K562 (cell line): ENCODE data around the gene KIAA0825. TPM values are rescaled to one million over a fixed set of nuclear protein-coding genes. Genes with fewer than 3 reads are reported as not detected.
"Not testable (repeated sequence)": the region's sequence is repeated elsewhere in the genome, so short reads cannot be mapped to it uniquely, and the experiment has no call there.

Experiments
- ATAC-seq: fragments of 200-7000 bp; cut with Tn5 transposase; 3 replicates; pipeline ENCODE4 v1.9.1; 2020; ENCODE audit warnings: moderate library complexity
- BruUV-seq: library from RNA; stranded (reverse); fragments of 400-500 nt; replicated peaks from 2 replicates; lab custom pipeline; 2021; lab: Mats Ljungman, UMichigan
- CTCF ChIA-PET: fragments of 300-600 bp; formaldehyde crosslinking; extraction: SDS; loops from one replicate; lab custom pipeline; 2021; ENCODE audit warnings: low intra/inter-chr PET ratio; lab: Yijun Ruan, JAX
- POLR2A ChIA-PET: fragments of 300-600, 350-650 bp; sonication (Branson Sonifier 250); formaldehyde crosslinking; extraction: SDS; loops from one replicate; lab custom pipeline; 2021; ENCODE audit warnings: antibody characterized with exemption, inconsistent platforms; lab: Yijun Ruan, JAX
- DNase-seq, 4 experiments: peaks; one replicate each; pipeline versions ENCODE4 v3.0.0 to v3.0.0-alpha.2; 2011 to 2018; ENCODE audit warnings: low spot score in 3 of 4, mixed read lengths in 3 of 4; ENCODE audit errors: extremely low read depth in 1 of 4
- FAIRE-seq: peaks from 2 replicates; lab custom pipeline; 2011; peaks lifted over from hg19 to GRCh38; lab: Jason Lieb, UNC
- H2AFZ ChIP-seq: 2 replicates; pipeline ENCODE4 v1.6.0; 2011; ENCODE audit warnings: low read depth, low read length, control low read depth, inconsistent platforms
- H3K27ac ChIP-seq: fragments of 200-600 bp; 3 replicates; pipeline ENCODE4 v1.8.0; 2011; ENCODE audit warnings: low read depth, mild to moderate bottlenecking, control low read depth, inconsistent platforms, low read length, moderate library complexity, mixed read lengths; ENCODE audit errors: extremely low read depth
- H3K27me3 ChIP-seq, 2 experiments: fragments of 300-600 bp in 1 of 2; 2 replicates in 1 of 2; 3 replicates in 1 of 2; pipeline versions ENCODE4 v1.6.0 to v1.8.0; 2011; ENCODE audit warnings: inconsistent platforms in 2 of 2, low read length in 2 of 2, mild to moderate bottlenecking in 1 of 2, mixed read lengths in 1 of 2, moderate library complexity in 1 of 2; ENCODE audit not compliant: control insufficient read depth in 2 of 2, insufficient read depth in 2 of 2
- H3K36me3 ChIP-seq: fragments of 300-600 bp; 3 replicates; pipeline ENCODE4 v1.8.0; 2011; ENCODE audit warnings: mild to moderate bottlenecking, low read length, inconsistent platforms; ENCODE audit not compliant: control insufficient read depth, insufficient read depth
- H3K4me1 ChIP-seq, 2 experiments: fragments of 200-600 bp in 1 of 2; replicated peaks in 1 of 2; 2 replicates in 1 of 2; 3 replicates in 1 of 2; pipeline versions ENCODE4 v1.5.1 to v1.8.0; 2011; ENCODE audit warnings: inconsistent platforms in 2 of 2, low read length in 2 of 2, mild to moderate bottlenecking in 1 of 2, mixed read lengths in 1 of 2, moderate library complexity in 1 of 2; ENCODE audit not compliant: control insufficient read depth in 2 of 2, insufficient read depth in 2 of 2
- H3K4me2 ChIP-seq: 2 replicates; pipeline ENCODE4 v1.6.1; 2011; ENCODE audit warnings: low read length, control low read depth, inconsistent platforms, mixed read lengths; ENCODE audit not compliant: insufficient read depth
- H3K4me3 ChIP-seq: fragments of 200-600 bp; sonication (generic), shearing (Covaris generic); 2 replicates; pipeline ENCODE4 v1.5.1; 2016; ENCODE audit warnings: control low read depth, inconsistent platforms
- H3K79me2 ChIP-seq: fragments of 200-600 bp; 3 replicates; pipeline ENCODE4 v1.8.0; 2011; ENCODE audit warnings: low read length, inconsistent platforms; ENCODE audit not compliant: control insufficient read depth, insufficient read depth
- H3K9ac ChIP-seq, 2 experiments: 2 replicates each; pipeline versions ENCODE4 v1.6.0 to v1.6.1; 2011; ENCODE audit warnings: low read depth in 2 of 2, low read length in 2 of 2, control low read depth in 1 of 2, inconsistent platforms in 1 of 2, mild to moderate bottlenecking in 1 of 2, mixed read lengths in 1 of 2; ENCODE audit not compliant: insufficient read depth in 1 of 2
- H3K9me1 ChIP-seq: one replicate; pipeline ENCODE4 v1.6.0; 2011; ENCODE audit warnings: inconsistent platforms, mild to moderate bottlenecking, low read length, moderate library complexity; ENCODE audit not compliant: control insufficient read depth, insufficient read depth
- H3K9me3 ChIP-seq: replicated peaks from 2 replicates; pipeline ENCODE4 v1.5.1; 2011; ENCODE audit warnings: low read depth, low read length, inconsistent platforms; ENCODE audit not compliant: control insufficient read depth, insufficient read depth
- H4K20me1 ChIP-seq: replicated peaks from 2 replicates; pipeline ENCODE4 v1.6.1; 2011; ENCODE audit warnings: low read length, inconsistent platforms, mixed read lengths; ENCODE audit not compliant: control insufficient read depth, insufficient read depth
- ARNT ChIP-seq, 2 experiments: fragments of 450-650 bp; IDR thresholded peaks; 2 replicates each; pipeline ENCODE4 v1.6.1; 2016; ENCODE audit warnings: mild to moderate bottlenecking in 1 of 2
- KLF13 ChIP-seq: fragments of 450-650 bp; IDR thresholded peaks from 2 replicates; pipeline ENCODE4 v1.6.1; 2016; ENCODE audit warnings: missing genetic modification characterization, low read depth, mild to moderate bottlenecking, missing compliant biosample characterization, moderate library complexity, borderline replicate concordance
- MTA1 ChIP-seq: fragments of 450-650 bp; IDR thresholded peaks from 2 replicates; pipeline ENCODE4 v1.6.1; 2017; ENCODE audit warnings: borderline replicate concordance
- POLR2B ChIP-seq: fragments of 450-650 bp; IDR thresholded peaks from 2 replicates; pipeline ENCODE4 v1.6.1; 2018; ENCODE audit warnings: low read depth; ENCODE audit not compliant: partially characterized antibody
- SRF ChIP-seq, 2 experiments: fragments of 250-450, 450-650 bp in 1 of 2; sonication (Bioruptor Pico) in 1 of 2; sonication (generic) in 1 of 2; formaldehyde crosslinking; IDR thresholded peaks; 2 replicates each; pipeline versions ENCODE4 v1.5.0 to v1.5.1; 2020 to 2022; ENCODE audit warnings: mild to moderate bottlenecking in 1 of 2, missing genetic modification reagents in 1 of 2
- SRSF9 ChIP-seq: fragments of 200-400 bp; formaldehyde crosslinking; IDR thresholded peaks from 2 replicates; pipeline ENCODE4 v1.6.1; 2017; ENCODE audit warnings: low read depth, low read length, borderline replicate concordance
- TAF7 ChIP-seq: fragments of 450-650 bp; IDR thresholded peaks from 2 replicates; pipeline ENCODE4 v1.6.1; 2016; ENCODE audit warnings: missing genetic modification characterization, missing compliant biosample characterization
- TEAD2 ChIP-seq: fragments of 450-650 bp; IDR thresholded peaks from 2 replicates; pipeline ENCODE4 v1.6.1; 2016; ENCODE audit warnings: missing genetic modification characterization, control low read depth, missing compliant biosample characterization
- ZFP36 ChIP-seq: fragments of 150-350 bp; IDR thresholded peaks from 2 replicates; pipeline ENCODE4 v1.6.1; 2018; ENCODE audit warnings: low read length, low read depth; ENCODE audit not compliant: partially characterized antibody
- ZNF12 ChIP-seq: sonication (generic); formaldehyde crosslinking; IDR thresholded peaks from 2 replicates; pipeline ENCODE4 v1.4.0; 2020; ENCODE audit warnings: mild to moderate bottlenecking, missing genetic modification reagents
- WGBS: fragments of 100-300 bp; shearing (Covaris generic); methylation state at CpG from one replicate; pipeline ENCODE4 v1.1.6; 2016; ENCODE audit warnings: low coverage, mixed read lengths; ENCODE audit not compliant: insufficient coverage; ENCODE audit errors: missing lambda C conversion rate; 5-methylcytosine and 5-hydroxymethylcytosine counted together
- in situ Hi-C: fragments of 300-500 bp; cut with MboI; formaldehyde crosslinking; loops from 4 replicates; pipeline ENCODE4 v1.15.0; 2018; ENCODE audit warnings: inconsistent platforms, mixed read lengths
- intact Hi-C: fragments of 100-400 bp; cut with micrococcal nuclease; formaldehyde crosslinking; loops from 2 replicates; pipeline ENCODE4 v1.14.2; 2022
- polyA plus RNA-seq, 8 experiments: library from polyadenylated mRNA; depleted of rRNA in 4 of 8; stranded (reverse) in 5 of 8; unstranded in 3 of 8; fragments of >200 nt; fragmentation: Nextera tagmentation in 2 of 8; fragmentation: Illumina TruSeq in 1 of 8; extraction: Ambion mirVana in 2 of 8; extraction: Trizol in 1 of 8; gene quantifications; 2 replicates each; pipeline versions ENCODE4 v1.2.1 to v1.2.3, GENCODE V29; 2011 to 2014; ENCODE audit warnings: inconsistent platforms in 1 of 8, missing spikeins in 1 of 8
- total RNA-seq, 7 experiments: library from RNA; depleted of rRNA in 6 of 7; stranded (reverse); fragments of >200 nt in 6 of 7; fragmentation: Illumina TruSeq in 2 of 7; extraction: Trizol in 2 of 7; gene quantifications; 2 replicates each; pipeline versions ENCODE4 v1.2.1 to v1.2.3, GENCODE V29; 2011 to 2021; ENCODE audit warnings: low replicate concordance in 1 of 7
- TF ChIP-seq, protein P1 (sequence below): fragments of 450-650 bp; IDR thresholded peaks from 2 replicates; pipeline ENCODE4 v1.6.1; 2017; ENCODE audit warnings: mild to moderate bottlenecking, moderate library complexity

Gene KIAA0825
- total and polyA plus RNA-seq, 9 of the 15 experiments (the other 6 are each of a cell fraction or from before 2014, with no cell fraction given), result 0.05 to 0.36 (median 0.16) TPM; not detected in 1

DNA sequence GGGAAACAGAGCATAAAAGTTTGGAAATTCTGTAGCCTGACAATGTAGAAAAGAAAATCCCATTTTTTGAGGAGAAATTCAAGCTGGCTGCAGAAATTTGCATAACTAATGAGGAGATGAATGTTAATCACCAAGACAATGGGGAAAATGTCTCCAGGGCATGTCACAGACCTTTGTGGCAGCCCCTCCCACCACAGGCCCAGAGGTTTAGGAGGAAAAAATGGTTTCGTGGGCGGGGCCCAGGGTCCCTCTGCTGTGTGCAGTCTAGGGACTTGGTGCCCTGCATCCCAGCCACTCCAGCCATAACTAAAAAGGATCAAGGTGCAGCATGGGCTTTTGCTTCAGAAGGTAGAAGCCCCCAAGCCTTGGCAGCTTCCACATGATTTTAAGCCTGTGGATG, 502.1 kb downstream of the KIAA0825 start:
- H3K4me2 ChIP-seq, in situ Hi-C loops, H3K9ac ChIP-seq, DNase-seq, H3K4me1 ChIP-seq, BruUV-seq, H3K36me3 ChIP-seq, H4K20me1 ChIP-seq, FAIRE-seq, CTCF ChIA-PET: not testable (repeated sequence)
- TF ChIP-seq ZFP36, result peak; percentile 59
- TF ChIP-seq, all 486 proteins: peak for 1; not testable (repeated sequence) for 485
- H3K4me3 ChIP-seq, ATAC-seq, intact Hi-C loops, H2AFZ ChIP-seq, H3K27ac ChIP-seq, H3K9me3 ChIP-seq, POLR2A ChIA-PET, H3K27me3 ChIP-seq, H3K79me2 ChIP-seq, H3K9me1 ChIP-seq: not testable (repeated sequence)
- WGBS, result 0% methylated on average over 2 of the region's 2 CpGs

DNA sequence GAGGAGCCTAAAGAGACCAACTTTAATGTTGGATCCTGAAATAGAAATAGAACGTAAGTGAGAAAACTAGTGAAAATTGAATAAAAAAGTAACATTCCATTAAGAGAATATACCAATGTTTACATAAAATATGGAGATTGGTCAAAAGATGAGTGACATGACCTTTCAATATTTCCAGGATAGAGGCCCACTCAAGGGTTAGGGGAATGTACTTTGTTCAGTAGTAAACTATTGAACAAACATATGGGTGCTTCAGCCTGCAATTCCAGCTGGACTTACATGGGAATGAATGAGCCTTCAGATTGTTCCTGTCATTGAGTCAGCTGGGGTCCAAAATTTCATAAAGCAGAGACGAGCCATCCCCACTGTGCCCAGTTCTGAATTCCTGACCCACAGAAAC, 505.3 kb downstream of the KIAA0825 start:
- Histone ChIP-seq H3K79me2 (peaks cover 10% of the 10 kb centered on the region; the same call in 2 of the 3 replicates), H4K20me1 (no peaks in the 10 kb centered on the region), H3K9me1 (no peaks in the 10 kb centered on the region), H3K27ac (no peak overlapping the region), H3K9ac (no peak overlapping the region), H3K9me3 (no peaks in the 10 kb centered on the region; the same call in 1 of the 2 replicates), H3K27me3 (no peaks in the 10 kb centered on the region), H3K4me2 (no peak overlapping the region), H2AFZ (no peak overlapping the region), H3K4me1 (peaks cover 0 to 4% of the 10 kb centered on the region in 2 experiments; a peak in 1 of 5 replicates), H3K4me3 (no peak overlapping the region), H3K36me3 (no peaks in the 10 kb centered on the region)
- ChIA-PET CTCF (no interaction called here), POLR2A (interaction anchor here (0.8 kb wide), 1 partner anchor 36 kb away, joined by 3 read pairs; no protein-coding TSS in a partner anchor)
- BruUV-seq, result no TSS peak
- ATAC-seq, result no peak
- DNase-seq, result no peak
- in situ Hi-C loops, result no loop called here
- 27% methylated on average over 2 of the region's 2 CpGs for WGBS
- FAIRE-seq, result no peak
- intact Hi-C loops, result no loop called here
- TF ChIP-seq SRF (CRISPR knock-in tag; IDR thresholded peaks at IDR 0.05) (no peak), SRSF9 (no peak), TAF7 (tag) (no peak), POLR2B (no peak), MTA1 (no peak), KLF13 (tag) (no peak), ARNT (IDR thresholded peaks at IDR 0.05) (no peak), ZNF12 (CRISPR knock-in tag) (no peak), TEAD2 (tag) (no peak)
- TF ChIP-seq, protein P1, sequence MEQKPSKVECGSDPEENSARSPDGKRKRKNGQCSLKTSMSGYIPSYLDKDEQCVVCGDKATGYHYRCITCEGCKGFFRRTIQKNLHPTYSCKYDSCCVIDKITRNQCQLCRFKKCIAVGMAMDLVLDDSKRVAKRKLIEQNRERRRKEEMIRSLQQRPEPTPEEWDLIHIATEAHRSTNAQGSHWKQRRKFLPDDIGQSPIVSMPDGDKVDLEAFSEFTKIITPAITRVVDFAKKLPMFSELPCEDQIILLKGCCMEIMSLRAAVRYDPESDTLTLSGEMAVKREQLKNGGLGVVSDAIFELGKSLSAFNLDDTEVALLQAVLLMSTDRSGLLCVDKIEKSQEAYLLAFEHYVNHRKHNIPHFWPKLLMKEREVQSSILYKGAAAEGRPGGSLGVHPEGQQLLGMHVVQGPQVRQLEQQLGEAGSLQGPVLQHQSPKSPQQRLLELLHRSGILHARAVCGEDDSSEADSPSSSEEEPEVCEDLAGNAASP, result no peak
